K562 (cell line): ENCODE measurements around the gene BAIAP2. TPM values are rescaled to one million over a fixed set of nuclear protein-coding genes. Genes with fewer than 3 reads are reported as not detected.
A peak's percentile ranks its signal among the peaks of the same experiment; 100 is the strongest.

ENCODE experiments used
- ADNP ChIP-seq: fragments of 200-800 bp; sonication (Bioruptor generic); IDR thresholded peaks from 2 replicates; pipeline ENCODE4 v1.6.1; 2016; ENCODE audit warnings: missing genetic modification characterization, missing compliant biosample characterization
- EZH2 ChIP-seq: IDR thresholded peaks from 2 replicates; pipeline ENCODE4 v1.6.1; 2012; ENCODE audit warnings: low read depth, mild to moderate bottlenecking, inconsistent platforms, low read length, borderline replicate concordance
- FOXO4 ChIP-seq: fragments of 450-650 bp; formaldehyde crosslinking; IDR thresholded peaks from 2 replicates; pipeline ENCODE4 v1.4.0; 2020; ENCODE audit warnings: mild to moderate bottlenecking, moderate library complexity
- NCOA6 ChIP-seq: fragments of 450-650 bp; IDR thresholded peaks from 2 replicates; pipeline ENCODE4 v1.6.1; 2017; ENCODE audit warnings: mild to moderate bottlenecking
- RREB1 ChIP-seq: fragments of 250-450 bp; sonication (Bioruptor Pico); IDR thresholded peaks from 2 replicates; pipeline ENCODE4 v1.4.0; 2020
- SUPT5H ChIP-seq: fragments of 450-650 bp; IDR thresholded peaks from 2 replicates; pipeline ENCODE4 v1.6.1; 2016
- UBTF ChIP-seq, 2 experiments: IDR thresholded peaks; 2 replicates each; pipeline ENCODE4 v1.6.1; 2012; ENCODE audit warnings: improper control_type of control experiment in 2 of 2, low read depth in 2 of 2, low read length in 2 of 2, borderline replicate concordance in 1 of 2
- ZBTB34 ChIP-seq: fragments of 250-450 bp; sonication (Bioruptor Pico); IDR thresholded peaks from 2 replicates; pipeline ENCODE4 v1.8.0; 2021; ENCODE audit warnings: mild to moderate bottlenecking, moderate library complexity
- polyA plus RNA-seq, 8 experiments: library from polyadenylated mRNA; depleted of rRNA in 4 of 8; stranded (reverse) in 5 of 8; unstranded in 3 of 8; fragments of >200 nt; fragmentation: Nextera tagmentation in 2 of 8; fragmentation: Illumina TruSeq in 1 of 8; extraction: Ambion mirVana in 2 of 8; extraction: Trizol in 1 of 8; gene quantifications; 2 replicates each; pipeline versions ENCODE4 v1.2.1 to v1.2.3, GENCODE V29; 2011 to 2014; ENCODE audit warnings: inconsistent platforms in 1 of 8, missing spikeins in 1 of 8
- total RNA-seq, 7 experiments: library from RNA; depleted of rRNA in 6 of 7; stranded (reverse); fragments of >200 nt in 6 of 7; fragmentation: Illumina TruSeq in 2 of 7; extraction: Trizol in 2 of 7; gene quantifications; 2 replicates each; pipeline versions ENCODE4 v1.2.1 to v1.2.3, GENCODE V29; 2011 to 2021; ENCODE audit warnings: low replicate concordance in 1 of 7
- TF ChIP-seq, protein P1 (sequence below), 2 experiments: fragments of 150-350 bp in 1 of 2; IDR thresholded peaks; 2 replicates each; pipeline ENCODE4 v1.6.1; 2012 to 2016; ENCODE audit warnings: low read depth in 2 of 2, low read length in 2 of 2, mild to moderate bottlenecking in 1 of 2, moderate library complexity in 1 of 2

Gene BAIAP2
- total and polyA plus RNA-seq, 9 of the 15 experiments (the other 6 are each of a cell fraction or from before 2014, with no cell fraction given): 2.3 to 51.6 (median 18.4) TPM

DNA sequence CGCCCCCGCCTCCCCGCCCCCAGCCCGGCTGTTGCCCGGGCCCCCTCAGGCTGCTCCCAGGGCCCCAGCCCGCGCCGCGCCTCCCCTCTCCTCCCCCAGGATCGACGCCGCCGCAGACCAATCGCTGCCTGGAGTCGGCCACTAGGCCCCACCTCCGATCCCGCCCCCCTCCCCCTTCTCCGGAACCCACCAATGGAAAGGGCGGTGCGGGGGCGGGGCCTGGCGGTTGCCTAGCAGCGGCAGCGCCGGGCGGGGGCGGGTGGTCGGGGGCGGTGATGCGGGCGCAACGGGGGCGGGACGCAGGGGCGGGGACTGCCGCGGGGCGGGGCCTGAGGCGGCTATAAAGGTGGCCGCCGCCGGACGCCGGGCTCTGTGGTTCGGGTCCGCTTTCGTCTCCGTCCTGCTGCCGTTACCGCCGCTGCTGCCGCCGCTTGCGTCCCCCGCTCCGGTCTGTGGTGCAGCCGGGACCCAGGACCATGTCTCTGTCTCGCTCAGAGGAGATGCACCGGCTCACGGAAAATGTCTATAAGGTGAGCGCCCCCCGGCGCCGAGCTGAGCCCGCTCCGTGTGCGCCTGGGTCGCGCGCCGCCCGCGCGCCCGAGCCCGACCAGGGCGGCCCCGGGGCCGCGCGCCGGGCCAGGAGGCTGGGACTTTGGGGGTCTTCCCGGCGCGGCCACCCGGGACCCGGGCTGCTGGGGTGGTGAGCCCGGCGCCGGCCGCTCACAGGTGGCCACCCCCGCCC, at the start of gene BAIAP2 (continued):
- no peak for TF ChIP-seq ZBTB34 (CRISPR knock-in tag)
- TF ChIP-seq ADNP (tag): no peak
- TF ChIP-seq UBTF (IDR thresholded peaks at IDR 0.05; ENCODE audit: borderline replicate concordance in 1 of 2, low read depth in 2 of 2, low read length in 2 of 2): peak; percentile 28 to 43; a peak in 1 of 4 replicates
- TF ChIP-seq EZH2: no peak
- TF ChIP-seq, protein P1, sequence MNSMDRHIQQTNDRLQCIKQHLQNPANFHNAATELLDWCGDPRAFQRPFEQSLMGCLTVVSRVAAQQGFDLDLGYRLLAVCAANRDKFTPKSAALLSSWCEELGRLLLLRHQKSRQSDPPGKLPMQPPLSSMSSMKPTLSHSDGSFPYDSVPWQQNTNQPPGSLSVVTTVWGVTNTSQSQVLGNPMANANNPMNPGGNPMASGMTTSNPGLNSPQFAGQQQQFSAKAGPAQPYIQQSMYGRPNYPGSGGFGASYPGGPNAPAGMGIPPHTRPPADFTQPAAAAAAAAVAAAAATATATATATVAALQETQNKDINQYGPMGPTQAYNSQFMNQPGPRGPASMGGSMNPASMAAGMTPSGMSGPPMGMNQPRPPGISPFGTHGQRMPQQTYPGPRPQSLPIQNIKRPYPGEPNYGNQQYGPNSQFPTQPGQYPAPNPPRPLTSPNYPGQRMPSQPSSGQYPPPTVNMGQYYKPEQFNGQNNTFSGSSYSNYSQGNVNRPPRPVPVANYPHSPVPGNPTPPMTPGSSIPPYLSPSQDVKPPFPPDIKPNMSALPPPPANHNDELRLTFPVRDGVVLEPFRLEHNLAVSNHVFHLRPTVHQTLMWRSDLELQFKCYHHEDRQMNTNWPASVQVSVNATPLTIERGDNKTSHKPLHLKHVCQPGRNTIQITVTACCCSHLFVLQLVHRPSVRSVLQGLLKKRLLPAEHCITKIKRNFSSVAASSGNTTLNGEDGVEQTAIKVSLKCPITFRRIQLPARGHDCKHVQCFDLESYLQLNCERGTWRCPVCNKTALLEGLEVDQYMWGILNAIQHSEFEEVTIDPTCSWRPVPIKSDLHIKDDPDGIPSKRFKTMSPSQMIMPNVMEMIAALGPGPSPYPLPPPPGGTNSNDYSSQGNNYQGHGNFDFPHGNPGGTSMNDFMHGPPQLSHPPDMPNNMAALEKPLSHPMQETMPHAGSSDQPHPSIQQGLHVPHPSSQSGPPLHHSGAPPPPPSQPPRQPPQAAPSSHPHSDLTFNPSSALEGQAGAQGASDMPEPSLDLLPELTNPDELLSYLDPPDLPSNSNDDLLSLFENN (IDR thresholded peaks at IDR 0.05; ENCODE audit: low read depth in 2 of 2, low read length in 2 of 2): peak in 1 of 2 experiments; percentile 37; a peak in 1 of 4 replicates
- no peak for TF ChIP-seq NCOA6
- TF ChIP-seq RREB1 (CRISPR knock-in tag): no peak
- TF ChIP-seq SUPT5H: peak; percentile 91
- no peak for TF ChIP-seq FOXO4 (CRISPR knock-in tag)
